GM18867 (cell line): ENCODE results near the gene FUT7.

ENCODE experiments used
- ATAC-seq: cut with Tn5 transposase; IDR thresholded peaks from one replicate; pipeline ENCODE4 v1.9.1; 2021; ENCODE audit warnings: mild to moderate bottlenecking, moderate library complexity; ENCODE audit not compliant: unreplicated experiment

The FUT7 gene

GRCh38 chr9:137050570-137050969 lies 18.7 kb upstream of the FUT7 start:
- no peak for ATAC-seq

GRCh38 chr9:137049544-137050449 lies 17.9 kb upstream of the FUT7 start:
- no peak for ATAC-seq

DNA sequence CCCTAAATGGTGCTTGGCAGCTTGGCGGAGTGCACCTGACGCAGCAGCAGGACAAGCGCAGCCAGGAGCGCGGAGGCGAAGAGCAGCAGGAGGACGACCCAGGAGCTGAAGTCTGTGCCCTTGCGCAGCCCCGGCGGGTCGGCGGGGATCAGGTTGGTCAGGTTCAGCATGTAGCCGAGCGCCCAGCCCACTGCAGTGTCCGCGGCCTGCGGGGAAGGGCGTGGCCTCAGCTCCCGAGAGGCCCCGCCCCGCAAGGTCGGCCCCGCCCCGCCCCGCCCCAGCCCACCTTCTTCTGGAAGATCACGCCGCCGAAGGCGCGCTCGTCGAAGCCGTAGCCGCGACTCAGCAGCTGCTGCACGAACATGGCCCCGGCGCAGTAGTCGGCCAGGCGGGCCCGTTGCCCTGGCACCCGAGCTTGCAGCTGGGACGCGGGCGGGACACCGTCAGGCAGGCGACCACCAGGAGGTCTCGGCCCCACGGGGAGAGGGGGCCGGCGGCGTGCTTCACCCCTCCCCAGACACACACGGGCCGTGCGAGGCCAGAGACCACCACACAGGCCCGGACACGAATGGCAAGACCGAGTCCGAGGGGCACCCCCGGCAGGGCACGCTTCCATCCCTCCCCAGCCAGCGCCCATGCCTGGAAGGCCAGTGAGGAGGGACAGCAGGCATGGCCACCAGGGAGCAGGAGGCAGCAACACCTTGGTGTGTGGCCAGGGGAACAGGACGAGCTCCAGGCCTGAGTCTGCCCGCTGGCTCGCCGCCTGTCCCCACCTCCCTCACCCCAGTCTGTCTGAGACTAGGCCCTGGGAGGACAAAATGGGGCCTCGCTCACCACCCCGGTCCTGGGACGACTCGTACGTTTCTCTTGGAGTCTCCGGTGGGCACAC lies 17.0 kb upstream of the FUT7 start:
- no peak for ATAC-seq

DNA sequence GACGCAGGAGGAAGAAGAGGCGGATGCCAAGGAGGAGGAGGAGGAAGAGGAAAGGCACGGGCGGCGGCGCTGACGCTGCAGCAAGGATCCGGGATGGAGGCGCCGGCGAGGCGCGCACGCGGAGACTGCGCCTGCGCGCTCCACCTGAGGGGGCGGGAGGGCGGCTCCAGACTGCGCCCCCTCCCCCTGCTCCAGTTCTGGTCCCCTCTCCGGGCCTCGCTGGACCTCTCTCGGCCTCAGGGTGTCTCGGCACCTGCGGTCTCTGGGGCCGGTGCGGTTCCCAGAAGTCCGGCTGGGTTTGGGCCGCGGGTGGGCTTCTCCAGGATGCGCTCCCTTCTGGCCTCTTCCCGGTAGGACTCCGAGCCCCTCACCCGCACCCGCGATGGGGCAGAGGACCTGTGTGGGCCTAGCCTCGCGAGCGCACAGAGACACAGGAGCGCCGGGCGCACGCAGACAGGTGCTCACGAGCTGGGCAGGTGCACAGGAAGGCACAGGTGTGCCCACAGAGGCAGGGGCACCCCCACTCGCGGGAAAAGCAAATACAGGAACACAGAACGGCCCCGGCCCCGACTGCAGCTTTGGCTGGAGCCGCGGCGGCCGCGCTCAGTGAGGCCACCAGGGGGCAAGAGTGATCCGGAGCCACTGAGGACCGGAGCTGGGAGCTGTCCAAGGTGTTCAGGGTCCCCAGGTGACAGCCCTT lies 14.3 kb upstream of the FUT7 start, which contains the start of gene NPDC1:
TSS of gene NPDC1 (minus strand) at position 90 of the 700 bp plus-strand sequence. CDS start 188 bp downstream, outside the sequence.
- ATAC-seq, result peak; percentile 41

- ATAC-seq, result no peak
Observed at GRCh38 chr9:137045294-137046087, 13.6 kb upstream of the FUT7 start.

GRCh38 chr9:137044502-137045177 lies 12.8 kb upstream of the FUT7 start:
- no peak for ATAC-seq

DNA sequence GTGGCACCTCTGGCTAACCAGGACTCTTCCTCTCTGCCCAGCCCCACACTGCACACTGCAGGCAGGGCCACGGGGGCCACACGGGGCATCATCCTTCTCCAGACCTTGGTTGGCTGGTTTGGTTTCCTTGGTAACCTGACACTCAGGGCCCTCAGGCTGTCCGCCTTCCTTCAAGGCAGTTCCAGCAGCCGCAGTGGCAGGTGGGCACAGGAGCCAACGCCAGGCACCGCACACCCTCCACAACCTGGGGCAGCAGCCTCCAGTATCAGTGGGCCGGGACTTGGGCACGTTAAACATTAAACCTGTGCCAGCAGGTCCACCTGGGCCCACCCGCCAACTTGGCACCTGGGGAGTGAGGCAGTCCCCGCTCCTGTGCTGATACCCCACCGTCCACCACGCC lies 12.1 kb upstream of the FUT7 start:
- ATAC-seq, result no peak

- ATAC-seq, result no peak
Observed at GRCh38 chr9:137042751-137043727, 11.2 kb upstream of the FUT7 start.

GRCh38 chr9:137041124-137041523 lies 9.2 kb upstream of the FUT7 start:
- no peak for ATAC-seq

DNA sequence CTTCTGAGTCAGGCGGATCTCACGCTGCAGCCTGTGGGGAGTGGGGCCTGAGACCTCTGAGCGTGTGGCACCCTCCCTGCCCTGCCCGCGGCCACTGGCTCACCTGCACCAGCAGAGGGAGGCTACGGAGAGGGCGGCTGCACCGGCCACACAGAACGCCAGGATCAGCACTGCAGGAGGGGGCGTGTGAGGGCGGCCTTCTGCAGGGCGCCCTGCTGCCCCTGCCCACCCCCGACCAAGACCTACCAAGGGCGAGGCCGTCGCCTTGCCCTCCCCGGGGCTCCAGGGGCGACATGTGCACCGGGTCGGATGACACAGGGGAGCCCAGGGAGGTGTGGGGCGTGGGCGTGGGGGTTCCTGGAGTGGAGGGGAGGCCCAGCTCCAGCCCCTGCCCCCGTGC lies 8.7 kb upstream of the FUT7 start:
- no peak for ATAC-seq

DNA sequence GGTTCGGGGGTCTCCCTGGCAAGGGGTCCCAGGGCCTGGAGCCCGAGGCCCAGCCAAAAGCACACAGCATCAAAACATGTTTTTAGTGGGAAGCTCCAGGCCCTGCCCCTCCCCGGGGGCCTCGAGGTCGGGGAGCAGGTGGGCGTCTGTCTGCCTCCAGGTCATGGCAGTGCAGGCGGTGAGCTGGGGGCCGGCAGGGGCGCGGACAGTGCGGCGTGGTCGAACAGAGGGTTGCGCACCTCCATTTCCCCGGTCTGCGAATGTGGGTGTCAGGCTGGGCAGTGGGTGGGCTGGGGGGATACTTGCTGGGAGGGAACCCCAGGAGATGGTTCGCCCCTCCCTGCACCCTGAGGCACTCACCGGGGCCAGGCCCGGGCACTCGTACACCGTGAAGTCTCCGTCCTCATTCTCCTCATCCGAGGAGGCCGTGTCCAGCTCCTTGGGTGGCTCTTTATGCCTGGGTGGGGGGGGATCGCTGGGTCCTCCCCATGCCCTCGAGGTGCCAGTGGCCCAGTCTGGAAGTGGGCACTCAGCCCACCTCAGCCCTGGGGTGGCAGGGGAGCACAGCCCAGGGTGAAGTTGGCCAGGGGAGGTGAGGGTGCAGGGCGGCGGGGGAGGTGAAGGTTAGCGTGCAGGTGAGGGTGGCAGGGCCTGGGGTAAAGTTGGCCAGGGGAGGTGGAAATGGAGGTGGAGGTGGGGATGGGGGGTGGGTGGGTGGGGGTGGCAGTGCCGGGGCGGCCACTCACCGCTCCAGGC lies 7.9 kb upstream of the FUT7 start:
- no peak for ATAC-seq

DNA sequence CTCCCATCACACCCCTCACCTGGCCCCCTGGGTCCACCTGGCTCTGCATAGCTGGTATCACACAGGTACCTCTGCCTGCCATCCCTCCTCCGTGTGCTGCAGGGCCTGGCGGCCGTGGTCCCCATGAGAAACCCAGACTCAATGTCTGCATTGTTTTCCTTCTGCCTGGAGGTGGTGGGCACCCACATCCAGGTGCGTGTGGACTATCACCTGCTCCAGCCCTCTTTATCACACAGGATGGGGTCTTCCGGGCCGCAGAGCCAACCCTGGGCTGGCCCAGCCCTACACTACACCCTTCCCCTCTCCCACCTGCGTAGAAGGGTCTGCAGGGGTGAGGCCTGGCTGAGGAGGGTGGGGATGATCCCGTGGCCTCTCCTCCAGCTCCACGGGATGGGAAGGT lies 7.0 kb upstream of the FUT7 start:
- no peak for ATAC-seq

DNA sequence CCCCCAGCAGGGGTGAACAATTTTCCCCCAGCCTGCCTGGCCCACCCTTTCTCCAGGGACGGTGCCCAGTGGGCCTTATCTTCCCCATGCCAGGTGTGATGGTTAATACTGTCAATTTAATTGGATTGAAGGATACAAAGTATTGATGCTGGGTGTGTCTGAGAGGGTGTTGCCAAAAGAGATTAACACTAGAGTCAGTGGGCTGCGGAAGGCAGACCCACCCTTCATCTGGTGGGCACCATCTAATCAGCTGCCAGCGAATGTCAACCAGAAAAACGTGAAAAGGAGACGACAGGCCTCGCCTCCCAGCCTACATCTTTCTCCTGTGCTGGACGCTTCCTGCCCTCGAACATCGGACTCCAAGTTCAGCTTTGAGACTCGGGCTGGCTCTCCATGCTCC lies 5.6 kb upstream of the FUT7 start:
- ATAC-seq, result no peak

DNA sequence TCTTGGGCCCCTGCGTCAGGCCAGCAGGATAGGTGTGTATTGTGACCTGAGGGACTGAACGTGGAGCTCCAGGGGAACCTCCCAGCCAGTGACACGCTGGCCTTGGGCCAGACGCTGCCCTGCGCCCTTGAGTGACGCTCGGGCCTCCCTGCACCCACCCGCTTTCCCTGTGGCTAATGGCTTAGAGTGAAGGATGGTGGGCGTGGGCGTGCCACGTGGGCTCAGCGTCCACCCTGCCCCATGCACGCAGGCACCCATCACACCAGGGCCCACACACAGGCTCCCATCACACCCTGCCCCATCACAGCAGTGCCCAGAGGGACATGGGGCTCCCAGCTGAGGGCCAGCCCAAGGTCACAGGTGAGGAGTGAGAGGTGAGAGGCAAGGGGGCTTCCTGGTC lies 5.1 kb upstream of the FUT7 start:
- ATAC-seq, result no peak

DNA sequence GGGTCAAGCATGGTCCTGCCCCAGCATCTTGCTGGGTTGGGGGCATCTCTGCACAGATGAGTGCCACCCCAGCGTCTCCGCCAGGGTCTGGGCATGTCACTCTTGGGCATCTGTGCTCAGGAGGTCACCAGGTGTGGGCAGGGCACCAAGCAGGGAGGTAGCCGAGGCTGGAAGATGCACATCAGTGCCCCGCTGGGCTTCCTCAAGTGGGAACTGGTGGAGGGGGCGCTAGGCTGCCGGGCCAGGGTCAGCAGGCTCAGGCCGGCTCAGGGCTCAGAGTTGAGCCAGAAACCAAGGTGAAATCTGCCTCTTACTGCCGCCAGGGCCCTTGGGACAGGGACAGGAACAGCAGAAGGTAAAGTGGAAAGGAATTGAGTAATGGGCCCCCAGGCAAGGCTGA lies 4.0 kb upstream of the FUT7 start:
- ATAC-seq, result no peak

GRCh38 chr9:137035507-137035834 lies 3.6 kb upstream of the FUT7 start:
- no peak for ATAC-seq

DNA sequence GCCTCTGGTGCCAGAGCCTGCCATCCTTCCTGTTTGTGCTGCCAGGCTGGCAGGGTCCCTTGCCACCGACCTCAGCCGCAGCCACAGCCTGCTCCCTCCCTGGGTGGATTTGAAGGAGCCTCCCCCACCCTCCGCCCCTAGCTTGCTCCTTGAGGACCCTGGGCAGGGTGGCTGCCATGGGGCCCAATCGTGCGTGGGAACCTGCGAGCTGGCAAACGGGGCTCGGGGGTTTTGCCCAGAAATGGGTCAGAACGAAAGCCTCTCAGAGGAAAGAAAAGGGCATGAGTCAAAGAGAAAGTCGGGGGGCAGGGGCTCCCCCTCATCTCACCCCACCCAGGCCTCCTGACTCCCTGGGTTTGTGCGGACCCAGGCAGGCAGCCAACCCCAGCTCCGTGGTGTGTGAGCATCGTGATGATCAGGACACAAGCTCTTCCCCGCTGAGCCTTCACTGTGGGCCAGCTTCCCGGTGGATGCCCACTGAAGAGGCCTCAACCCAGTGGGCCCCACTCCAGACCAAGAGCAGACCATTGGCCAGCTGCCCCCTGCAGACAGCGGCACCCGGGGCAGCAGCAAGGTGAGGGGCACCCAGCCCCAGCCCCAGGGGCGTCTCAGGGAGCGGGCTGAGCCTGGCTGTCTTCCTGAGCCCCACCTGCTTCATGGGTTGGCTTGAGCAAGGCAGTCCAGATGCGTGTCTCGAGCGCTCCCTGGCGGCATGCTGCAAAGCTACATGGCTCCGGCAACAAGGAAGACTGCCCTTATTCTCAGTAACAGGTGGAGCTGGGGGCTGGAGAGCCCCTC lies 3.0 kb upstream of the FUT7 start:
- ATAC-seq, result peak; percentile 52
